NOMO-1 treated with dmso at 0.1 percent for 144 hours (cell line): ENCODE measurements around the gene ELK4.
"Not testable (repeated sequence)": the region's sequence is repeated elsewhere in the genome, so short reads cannot be mapped to it uniquely, and the experiment has no call there.

Source experiments
- DNase-seq: peaks from one replicate; lab custom pipeline; 2025; ENCODE audit not compliant: unreplicated experiment; lab: John Stamatoyannopoulos, UW

ELK4 gene

DNA sequence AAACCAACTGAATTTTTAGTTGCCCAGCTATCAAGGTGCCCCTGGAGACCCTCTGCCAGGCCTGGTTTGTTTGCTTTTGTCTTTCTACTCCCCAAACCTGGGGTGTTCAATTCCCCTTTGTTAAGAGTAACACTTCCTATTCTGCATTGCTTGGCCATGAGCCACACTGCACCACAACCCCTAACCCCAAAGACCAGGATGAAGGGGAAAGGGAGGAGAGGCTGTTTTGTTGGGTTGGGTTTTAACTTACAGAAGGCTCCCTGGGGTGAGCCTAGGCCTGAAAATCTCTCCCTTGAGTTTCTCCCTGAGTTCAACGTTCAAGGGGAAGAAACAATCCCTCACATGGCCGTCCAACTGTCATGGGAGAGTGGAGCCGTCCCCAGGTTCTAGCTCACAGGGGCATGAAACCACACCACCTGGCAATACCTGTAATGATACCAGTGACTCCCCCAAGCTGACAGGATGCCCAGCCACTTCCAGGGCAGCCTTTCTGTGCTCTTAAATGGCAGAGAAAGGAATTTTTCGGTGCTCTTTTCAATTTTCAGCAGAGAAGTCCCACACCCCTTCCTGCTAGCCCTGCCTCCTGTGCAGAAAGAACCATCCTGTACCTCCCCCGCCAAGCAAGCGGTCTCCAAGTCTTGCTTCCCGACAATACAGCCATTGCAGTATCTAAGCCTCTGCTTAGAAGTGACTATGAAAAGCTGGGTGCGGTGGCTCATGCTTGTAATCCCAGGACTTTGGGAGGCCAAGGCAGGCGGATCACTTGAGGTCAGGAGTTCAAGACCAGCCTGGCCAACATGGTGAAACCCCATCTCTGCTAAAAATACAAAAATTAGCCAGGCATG lies 33.6 kb upstream of the ELK4 start:
- no peak for DNase-seq

DNA sequence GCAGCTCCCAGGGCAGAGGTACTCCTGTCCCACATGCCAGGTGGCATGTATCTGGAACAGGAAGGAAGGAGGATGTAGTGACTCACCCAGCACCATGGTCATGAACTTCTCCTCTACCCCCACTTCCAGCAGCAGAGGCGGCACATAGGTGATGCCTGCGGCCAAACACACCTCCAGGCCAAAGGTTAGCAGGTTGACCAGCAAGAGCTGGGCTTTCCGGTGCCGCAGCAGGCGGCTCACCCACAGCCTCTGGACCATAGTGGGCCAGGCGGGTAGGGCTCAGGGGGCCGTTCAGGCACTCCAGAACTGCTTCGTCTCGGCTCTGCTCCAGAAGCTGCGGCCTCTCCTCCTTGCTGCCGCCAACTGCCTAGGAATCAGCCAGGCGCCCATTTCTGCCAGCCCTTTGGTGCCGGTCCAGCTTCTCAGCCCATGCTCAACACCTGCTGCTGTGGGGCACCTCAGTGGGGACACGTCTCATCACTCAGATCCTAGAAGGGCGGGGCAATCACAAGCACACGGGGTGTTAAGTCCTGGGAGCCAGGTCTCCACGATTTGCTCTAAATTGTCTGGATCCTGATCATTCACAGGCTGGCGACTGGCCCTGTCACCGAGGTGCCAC lies 32.7 kb upstream of the ELK4 start:
- DNase-seq = no peak

DNA sequence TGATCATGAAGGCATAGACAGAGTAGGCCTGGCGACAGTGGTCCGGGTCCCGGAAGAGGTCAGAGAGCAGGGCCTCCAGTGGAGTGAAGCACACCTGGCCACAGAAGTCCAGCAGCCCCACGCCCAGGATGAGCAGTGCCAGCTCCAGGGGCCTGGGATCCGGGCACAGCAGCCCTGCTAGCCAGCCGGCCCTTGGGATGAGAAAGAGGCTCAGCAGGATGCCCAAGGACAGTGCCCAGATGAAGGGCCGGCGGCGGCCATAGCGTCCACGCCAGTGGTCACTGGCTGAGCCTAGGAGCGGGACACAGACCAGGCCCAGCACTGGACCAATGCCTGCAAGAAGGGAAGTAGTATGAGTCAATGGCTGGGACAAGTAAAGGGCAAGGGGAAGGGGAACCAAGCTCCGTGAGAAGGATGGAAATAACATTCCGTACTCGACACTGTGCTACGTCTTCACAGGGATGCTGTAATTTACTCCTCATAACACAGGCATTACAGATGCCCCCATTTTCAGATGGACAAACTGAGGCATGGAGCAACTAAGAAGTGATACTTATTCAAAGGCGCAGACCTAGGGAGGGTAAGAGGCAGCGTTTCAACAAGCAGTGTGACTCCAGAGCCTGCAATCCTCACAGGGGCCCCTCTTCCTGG lies 31.6 kb upstream of the ELK4 start:
- no peak for DNase-seq

DNA sequence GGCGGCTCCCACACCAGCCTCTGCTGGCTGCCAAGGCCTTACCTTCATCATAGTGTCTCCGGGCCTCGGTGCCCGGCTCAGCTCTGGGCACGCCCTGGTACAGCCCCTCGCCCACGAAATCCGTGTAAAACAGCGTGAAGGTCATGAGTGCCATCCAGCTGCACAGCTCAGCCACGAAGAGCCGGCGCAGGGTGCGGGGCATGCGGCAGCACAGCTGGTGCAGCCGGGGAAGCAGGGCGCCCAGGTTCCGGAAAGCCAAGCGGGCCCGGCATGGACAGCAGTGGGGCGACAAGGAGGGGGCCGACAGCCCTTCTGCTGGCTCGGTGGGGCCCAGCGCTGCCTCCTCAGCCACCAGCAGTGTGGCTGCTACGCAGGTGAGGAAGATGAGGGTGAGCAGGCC lies 31.0 kb upstream of the ELK4 start:
- DNase-seq = no peak

DNA sequence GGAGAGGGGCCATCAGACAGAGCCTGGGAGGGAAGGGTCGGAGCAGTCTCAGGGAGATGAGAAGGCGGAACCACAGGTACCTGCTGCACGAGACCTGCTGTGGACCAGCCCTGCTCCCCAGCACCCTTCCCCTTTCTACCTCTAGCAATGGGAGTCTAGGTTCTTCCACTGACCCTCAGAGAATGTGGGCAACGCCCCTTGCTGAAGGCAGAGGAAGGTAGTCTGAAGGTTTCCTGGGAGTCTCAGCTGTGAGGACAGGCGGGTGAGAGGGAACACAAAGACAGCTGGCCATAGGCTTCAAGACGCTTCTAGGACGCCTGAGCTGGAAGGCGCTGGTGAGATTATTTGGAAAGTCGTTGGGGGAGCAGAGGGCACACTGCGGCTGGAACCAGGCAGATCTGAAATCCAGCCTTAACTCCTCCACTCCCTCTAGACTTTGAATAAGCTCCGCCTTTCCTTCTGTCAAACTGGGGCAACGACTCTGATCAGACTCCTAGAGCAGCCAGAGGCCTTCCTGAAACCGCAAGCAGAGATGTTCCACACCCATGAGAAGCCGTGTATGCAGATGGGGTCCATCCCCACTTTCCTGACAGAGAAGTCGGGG lies 30.4 kb upstream of the ELK4 start:
- DNase-seq = no peak

GRCh38 chr1:205661429-205662134 lies 29.8 kb upstream of the ELK4 start:
- DNase-seq = no peak

- DNase-seq = no peak
Measured at GRCh38 chr1:205660361-205660760, 28.6 kb upstream of the ELK4 start.

DNA sequence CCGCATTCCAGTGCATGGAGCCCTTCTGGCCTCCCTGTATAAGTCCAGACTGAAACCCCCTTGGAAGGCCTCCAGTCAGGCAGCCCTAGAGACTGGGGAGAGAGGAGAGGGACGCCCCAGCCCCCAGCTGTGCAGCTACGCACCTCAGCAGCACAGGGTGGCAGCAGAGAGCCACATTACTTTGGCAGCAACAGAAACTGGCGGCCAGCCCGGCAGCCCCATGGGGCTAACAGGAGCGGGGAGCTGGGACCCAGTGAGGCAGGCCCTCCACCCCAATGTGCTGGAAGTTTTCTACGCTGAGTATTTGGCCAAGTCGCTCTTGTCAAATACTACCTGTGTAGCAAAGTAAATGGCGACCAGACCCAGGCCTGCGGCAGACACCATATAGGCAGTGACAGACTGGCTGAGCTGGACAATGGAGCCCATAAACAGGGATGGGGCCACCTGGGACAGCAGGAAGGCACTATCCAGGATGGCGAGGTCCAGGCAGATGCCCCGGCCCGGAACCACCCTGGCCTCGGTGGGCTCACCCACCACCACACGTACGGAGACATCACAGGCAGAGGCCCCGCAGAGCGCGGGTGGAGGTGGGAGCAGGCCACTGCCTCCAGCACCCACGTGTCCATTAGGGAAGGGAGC lies 27.3 kb upstream of the ELK4 start:
- no peak for DNase-seq

- no peak for DNase-seq
Measured at GRCh38 chr1:205656236-205656635, 24.4 kb upstream of the ELK4 start.

DNA sequence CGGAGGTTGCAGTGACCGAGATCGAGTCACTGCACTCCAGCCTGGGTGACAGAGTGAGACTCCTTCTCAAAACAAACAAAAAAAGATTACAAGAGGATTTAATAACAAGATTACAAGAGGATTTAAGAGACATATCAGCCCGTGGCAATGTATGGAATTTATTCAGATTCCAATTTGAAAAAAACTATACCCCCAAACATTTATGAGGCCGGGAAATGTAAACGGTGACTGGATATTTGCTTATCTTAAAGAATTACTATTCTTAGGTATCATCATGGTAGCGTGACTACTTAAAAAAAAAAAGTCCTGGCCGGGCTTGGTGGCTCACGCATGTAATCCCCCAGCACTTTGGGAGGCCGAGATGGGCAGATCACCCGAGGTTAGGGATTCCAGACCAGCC lies 21.2 kb upstream of the ELK4 start:
- DNase-seq = no peak

GRCh38 chr1:205650241-205650640 lies 18.4 kb upstream of the ELK4 start:
- no peak for DNase-seq

GRCh38 chr1:205645519-205645918 lies 13.7 kb upstream of the ELK4 start:
- no peak for DNase-seq

DNA sequence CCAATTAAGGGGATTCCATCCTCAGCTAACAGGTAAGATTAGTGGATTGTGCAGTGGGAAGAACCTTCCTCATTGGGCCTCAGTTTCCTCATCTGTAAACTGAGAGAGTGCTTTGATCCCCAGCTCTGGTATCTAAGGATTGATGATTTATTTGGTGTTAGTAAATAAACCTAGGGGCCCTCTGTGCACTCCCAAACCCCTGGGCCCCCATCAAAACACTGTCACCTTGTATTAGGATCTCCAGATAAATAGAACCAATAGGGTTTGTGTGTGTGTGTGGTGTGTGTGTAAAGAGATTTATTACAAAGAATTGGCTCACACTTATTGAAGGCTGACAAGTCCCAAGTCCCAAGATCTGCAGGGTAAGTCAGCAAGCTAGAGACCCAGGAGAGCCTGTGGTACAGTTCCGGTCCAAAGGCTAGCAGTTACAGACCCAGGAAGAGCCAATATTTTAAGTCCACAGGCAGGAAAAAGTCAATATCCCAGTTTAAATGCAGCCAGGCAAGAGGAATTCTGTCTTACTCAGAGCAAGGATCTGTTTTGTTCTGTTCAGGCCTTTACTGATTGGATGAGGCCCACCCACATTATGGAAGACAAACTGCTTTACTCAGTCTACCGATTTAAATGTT lies 11.0 kb upstream of the ELK4 start:
- no peak for DNase-seq

DNA sequence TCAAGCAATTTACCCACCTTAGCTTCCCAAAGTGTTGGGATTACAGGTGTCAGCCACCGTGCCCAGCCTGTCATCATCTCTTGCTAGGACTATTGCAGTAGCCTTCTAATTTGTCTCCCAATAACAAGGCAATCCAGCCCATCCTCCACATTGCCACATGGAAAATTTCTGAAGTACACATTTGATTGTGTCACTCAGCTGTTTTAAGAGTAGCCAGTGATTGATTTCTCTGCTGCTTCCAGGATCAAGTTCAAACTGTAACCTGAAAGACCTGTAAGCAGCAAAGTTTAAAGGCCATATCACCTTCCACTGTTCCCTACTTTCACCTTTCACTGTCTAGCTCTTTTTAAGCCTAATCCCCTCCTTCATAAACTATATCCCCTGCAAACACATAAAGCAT lies 7.8 kb upstream of the ELK4 start:
- no peak for DNase-seq

GRCh38 chr1:205637854-205638468 lies 6.2 kb upstream of the ELK4 start:
- DNase-seq = no peak

GRCh38 chr1:205636732-205637131 lies 4.9 kb upstream of the ELK4 start:
- no peak for DNase-seq

DNA sequence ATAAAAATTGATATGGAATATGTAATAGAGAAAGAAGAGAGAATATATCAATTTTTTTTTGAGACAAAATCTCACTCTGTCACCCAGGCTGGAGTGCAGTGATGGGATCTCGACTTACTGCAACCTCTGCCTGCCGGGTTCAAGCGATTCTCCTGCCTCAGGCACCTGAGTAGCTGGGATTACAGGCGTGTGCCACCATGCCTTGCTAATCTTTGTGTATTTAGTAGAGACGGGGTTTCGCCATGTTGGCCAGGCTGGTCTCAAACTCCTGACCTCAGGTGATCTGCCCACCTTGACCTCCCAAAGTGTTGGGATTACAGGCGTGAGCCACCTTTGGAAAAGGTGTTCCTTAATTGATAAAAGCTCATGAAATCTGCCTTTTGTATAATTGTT lies 4.3 kb upstream of the ELK4 start:
- not testable (repeated sequence) for DNase-seq

DNA sequence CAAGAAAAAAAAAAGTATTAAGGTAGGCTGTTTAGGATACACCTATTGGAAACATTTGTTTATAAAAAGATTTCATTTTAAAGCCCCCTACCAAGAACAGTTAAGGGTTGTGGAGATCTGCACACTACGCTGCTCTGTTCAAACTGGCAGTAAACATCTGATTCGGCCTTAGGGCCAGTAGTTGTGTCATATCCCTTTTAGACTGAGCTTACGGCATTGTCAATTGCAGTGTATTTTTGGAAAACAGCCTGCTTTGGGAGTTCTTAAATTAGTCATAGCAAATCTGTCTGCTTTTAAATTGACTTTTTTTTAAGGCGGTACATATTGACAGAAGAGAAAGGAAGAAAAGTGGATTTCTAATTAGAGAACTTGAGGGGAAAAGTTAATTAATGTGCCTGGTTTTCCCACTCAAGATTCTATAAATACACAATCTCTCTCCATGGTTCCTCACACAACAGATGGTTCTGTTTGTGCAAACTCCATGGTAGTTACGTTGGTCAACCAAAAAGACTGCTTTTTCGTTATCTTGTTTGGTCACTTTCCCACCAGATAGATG lies 1.7 kb upstream of the ELK4 start:
- DNase-seq = peak; percentile 2

GRCh38 chr1:205632669-205633169 lies 908 bp upstream of the ELK4 start:
- DNase-seq = no peak
